Panc1 (cell line): ENCODE measurements around the gene ATR. TPM values are rescaled to one million over a fixed set of nuclear protein-coding genes. Genes with fewer than 3 reads are reported as not detected.

Source experiments
- ATAC-seq: fragments of 200-7000 bp; cut with Tn5 transposase; 2 replicates; pipeline ENCODE4 v1.9.1; 2020; ENCODE audit warnings: mild to moderate bottlenecking, moderate library complexity
- BruUV-seq: library from RNA; stranded (reverse); fragments of 400-500 nt; replicated peaks from 2 replicates; lab custom pipeline; 2021; lab: Mats Ljungman, UMichigan
- CTCF ChIA-PET: fragments of 300-600 bp; sonication (Branson Sonifier 250); formaldehyde crosslinking; loops from one replicate; lab custom pipeline; 2022; ENCODE audit warnings: antibody characterized with exemption; lab: Charles Lee
- POLR2A ChIA-PET: fragments of 300-600 bp; sonication (Branson Sonifier 250); formaldehyde crosslinking; loops from one replicate; lab custom pipeline; 2022; ENCODE audit warnings: antibody characterized with exemption; lab: Charles Lee
- DNase-seq: peaks from one replicate; pipeline ENCODE4 v3.0.0-alpha.2; 2010; ENCODE audit warnings: low read depth, low spot score
- H3K27ac ChIP-seq: 2 replicates; pipeline ENCODE4 v1.5.1; 2011; ENCODE audit warnings: mild to moderate bottlenecking, low read length, inconsistent platforms
- H3K27me3 ChIP-seq: fragments of 200-500 bp; sonication (Bioruptor generic); 2 replicates; pipeline ENCODE4 v1.6.0; 2014; ENCODE audit warnings: low read length, inconsistent platforms; ENCODE audit not compliant: control insufficient read depth, insufficient read depth
- H3K36me3 ChIP-seq: fragments of 200-500 bp; sonication (Bioruptor generic); 2 replicates; pipeline ENCODE4 v1.5.1; 2014; ENCODE audit warnings: inconsistent platforms, mild to moderate bottlenecking, low read length, moderate library complexity; ENCODE audit not compliant: control insufficient read depth, insufficient read depth
- H3K4me1 ChIP-seq: 2 replicates; pipeline ENCODE4 v1.5.1; 2011; ENCODE audit warnings: inconsistent platforms, mild to moderate bottlenecking, low read length, moderate library complexity; ENCODE audit not compliant: control insufficient read depth, insufficient read depth
- H3K4me3 ChIP-seq, 2 experiments: 2 replicates each; pipeline ENCODE4 v1.5.1; 2011 to 2012; ENCODE audit warnings: low read depth in 2 of 2, low read length in 2 of 2, mild to moderate bottlenecking in 2 of 2, inconsistent platforms in 1 of 2, moderate library complexity in 1 of 2
- H3K9me3 ChIP-seq: fragments of 200-500 bp; sonication (Bioruptor generic); 2 replicates; pipeline ENCODE4 v1.5.1; 2014; ENCODE audit warnings: low read depth, mild to moderate bottlenecking, inconsistent platforms, low read length, moderate library complexity; ENCODE audit not compliant: control insufficient read depth, insufficient read depth
- CTCF ChIP-seq: fragments of 450-650 bp; IDR thresholded peaks from 2 replicates; pipeline ENCODE4 v1.5.1; 2017; ENCODE audit warnings: mild to moderate bottlenecking
- POLR2AphosphoS5 ChIP-seq: IDR thresholded peaks from 2 replicates; pipeline ENCODE4 v1.6.1; 2012; ENCODE audit warnings: mild to moderate bottlenecking, low read depth, low read length, moderate library complexity
- REST ChIP-seq, 2 experiments: IDR thresholded peaks; 2 replicates each; pipeline ENCODE4 v1.6.1; 2011 to 2012; ENCODE audit warnings: low read depth in 2 of 2, control low read depth in 1 of 2, low read length in 1 of 2, mild to moderate bottlenecking in 1 of 2, moderate library complexity in 1 of 2; ENCODE audit not compliant: insufficient read depth in 1 of 2
- SIN3A ChIP-seq: IDR thresholded peaks from 2 replicates; pipeline ENCODE4 v1.6.1; 2012; ENCODE audit warnings: low read depth, mild to moderate bottlenecking, low read length, moderate library complexity, borderline replicate concordance; ENCODE audit not compliant: insufficient read depth
- TCF7L2 ChIP-seq: IDR thresholded peaks from 2 replicates; pipeline ENCODE4 v1.6.1; 2011; ENCODE audit warnings: mild to moderate bottlenecking, low read depth, low read length, inconsistent platforms
- in situ Hi-C: cut with HindIII; loops from 2 replicates; pipeline ENCODE4 v1.10.0; 2016; ENCODE audit warnings: low sequenced_read_pairs, low pct_unique_long_range_greater_than_20kb
- intact Hi-C: fragments of 100-400 bp; cut with micrococcal nuclease; formaldehyde crosslinking; loops from one replicate; pipeline ENCODE4 v1.10.0; 2022; ENCODE audit not compliant: unreplicated experiment
- total RNA-seq: library from RNA; stranded (reverse); gene quantifications from one replicate; pipeline ENCODE4 v1.2.1, GENCODE V29; 2021; ENCODE audit not compliant: unreplicated experiment

The ATR gene
- total RNA-seq, 1 experiment from 2014 or later: 38.6 TPM

GRCh38 chr3:142536519-142536918 lies 42.0 kb downstream of the ATR start:
- no peak overlapping the region for H3K4me3 ChIP-seq
- no peaks in the 10 kb centered on the region for H3K9me3 ChIP-seq
- intact Hi-C loops: no loop called here
- DNase-seq: no peak
- in situ Hi-C loops: no loop called here
- POLR2A ChIA-PET: no interaction called here
- no peak for TF ChIP-seq POLR2AphosphoS5
- TF ChIP-seq CTCF: no peak
- TF ChIP-seq TCF7L2: no peak
- no peak for TF ChIP-seq REST (IDR thresholded peaks at IDR 0.05; ENCODE audit: insufficient read depth in 1 of 2, low read depth in 2 of 2, low read length in 1 of 2)
- no peak for TF ChIP-seq SIN3A
- BruUV-seq: no TSS peak
- ATAC-seq: no peak
- H3K27ac ChIP-seq: no peak overlapping the region
- H3K27me3 ChIP-seq: no peaks in the 10 kb centered on the region
- no peaks in the 10 kb centered on the region for H3K4me1 ChIP-seq
- peaks cover 33% of the 10 kb centered on the region for H3K36me3 ChIP-seq
- CTCF ChIA-PET: no interaction called here

- DNase-seq (no peak), ATAC-seq (no peak)
- no peaks in the 10 kb centered on the region for H3K4me1 ChIP-seq
- peaks cover 30% of the 10 kb centered on the region for H3K36me3 ChIP-seq
- H3K9me3 ChIP-seq: no peaks in the 10 kb centered on the region
- no TSS peak for BruUV-seq
- no peak overlapping the region for H3K4me3 ChIP-seq
- no peak for TF ChIP-seq POLR2AphosphoS5
- TF ChIP-seq TCF7L2: no peak
- TF ChIP-seq SIN3A: no peak
- TF ChIP-seq REST (IDR thresholded peaks at IDR 0.05; ENCODE audit: insufficient read depth in 1 of 2, low read depth in 2 of 2, low read length in 1 of 2): no peak
- no peak for TF ChIP-seq CTCF
- H3K27me3 ChIP-seq: no peaks in the 10 kb centered on the region
- ChIA-PET CTCF (no interaction called here), POLR2A (no interaction called here)
- intact Hi-C loops (no loop called here), in situ Hi-C loops (no loop called here)
- H3K27ac ChIP-seq: no peak overlapping the region
Measured at GRCh38 chr3:142534543-142534942, 44.0 kb downstream of the ATR start.
